T-cell (primary cell): Measurements from ENCODE around the gene COL13A1. TPM values are rescaled to one million over a fixed set of nuclear protein-coding genes. Genes with fewer than 3 reads are reported as not detected.

Experiments
- ATAC-seq, 4 experiments: fragments of 200-7000 bp in 3 of 4; fragments of 150-1000 bp in 1 of 4; cut with Tn5 transposase; replicated peaks in 1 of 4; 1 replicate in 3 of 4; 2 replicates in 1 of 4; pipeline ENCODE4 v1.10.0; 2021; ENCODE audit warnings: moderate library complexity in 3 of 4, mild to moderate bottlenecking in 2 of 4, moderate number of reproducible peaks in 1 of 4
- CTCF ChIA-PET, 2 donors: fragments of 300-600 bp; sonication (Branson Sonifier 250); formaldehyde crosslinking; loops; one replicate each; lab custom pipeline; 2022; ENCODE audit warnings: antibody characterized with exemption in 2 of 2; lab: Charles Lee
- POLR2A ChIA-PET, 2 donors: fragments of 300-600 bp; sonication (Branson Sonifier 250); formaldehyde crosslinking; loops; one replicate each; lab custom pipeline; 2022; ENCODE audit warnings: antibody characterized with exemption in 2 of 2; lab: Charles Lee
- DNase-seq, 35 experiments: peaks; one replicate each; pipeline versions ENCODE4 v3.0.0 to v3.0.0-alpha.2; 2013 to 2023
- H3K27ac ChIP-seq: one replicate; pipeline ENCODE4 v1.5.1; 2013; ENCODE audit warnings: low read length
- H3K27me3 ChIP-seq, 2 experiments: replicated peaks in 1 of 2; 1 replicate in 1 of 2; 2 replicates in 1 of 2; pipeline versions ENCODE4 v1.6.1 to v1.7.0; 2013; ENCODE audit warnings: low read length in 1 of 2, mixed read lengths in 1 of 2; ENCODE audit not compliant: control insufficient read depth in 2 of 2, insufficient read depth in 2 of 2; ENCODE audit errors: extremely low read depth in 1 of 2
- H3K36me3 ChIP-seq, 2 donors: 1 replicate in 1 of 2; 2 replicates in 1 of 2; pipeline versions ENCODE4 v1.6.1 to v1.7.0; 2013; ENCODE audit warnings: low read length in 1 of 2; ENCODE audit not compliant: control insufficient read depth in 2 of 2, insufficient read depth in 1 of 2; ENCODE audit errors: extremely low read depth in 1 of 2
- H3K4me1 ChIP-seq, 2 experiments: 1 replicate in 1 of 2; 2 replicates in 1 of 2; pipeline versions ENCODE4 v1.6.1 to v1.7.0; 2013; ENCODE audit warnings: low read length in 2 of 2, mixed read lengths in 1 of 2; ENCODE audit not compliant: insufficient read depth in 2 of 2, control insufficient read depth in 1 of 2; ENCODE audit errors: extremely low read depth in 1 of 2
- H3K4me3 ChIP-seq, 2 donors: 1 replicate in 1 of 2; 2 replicates in 1 of 2; pipeline versions ENCODE4 v1.5.1 to v1.7.0; 2013; ENCODE audit warnings: mild to moderate bottlenecking in 2 of 2, low read length in 1 of 2, moderate library complexity in 1 of 2; ENCODE audit not compliant: control insufficient read depth in 1 of 2; ENCODE audit errors: extremely low read depth in 1 of 2
- H3K9me3 ChIP-seq: 2 replicates; pipeline ENCODE4 v1.7.0; 2013
- H3K27ac Mint-ChIP-seq, 2 donors: one replicate each; pipeline ENCODE4 v1.8.0; 2020 to 2021; ENCODE audit warnings: mild to moderate bottlenecking in 2 of 2, mixed read lengths in 2 of 2
- H3K27me3 Mint-ChIP-seq, 2 donors: one replicate each; pipeline ENCODE4 v1.8.0; 2021 to 2022; ENCODE audit warnings: mixed read lengths in 2 of 2
- H3K36me3 Mint-ChIP-seq: one replicate; pipeline ENCODE4 v1.8.0; 2021; ENCODE audit warnings: mixed read lengths
- H3K4me1 Mint-ChIP-seq, 3 donors: one replicate each; pipeline ENCODE4 v1.8.0; 2020 to 2022; ENCODE audit warnings: mixed read lengths in 3 of 3, mild to moderate bottlenecking in 1 of 3
- H3K4me3 Mint-ChIP-seq, 3 donors: one replicate each; pipeline ENCODE4 v1.8.0; 2020 to 2022; ENCODE audit warnings: mild to moderate bottlenecking in 3 of 3, mixed read lengths in 3 of 3, moderate library complexity in 3 of 3
- H3K9me3 Mint-ChIP-seq, 3 donors: one replicate each; pipeline ENCODE4 v1.8.0; 2020 to 2022; ENCODE audit warnings: mixed read lengths in 3 of 3
- WGBS: methylation state at CpG from one replicate; pipeline ENCODE4 v1.1.5; 2013; ENCODE audit warnings: missing lambda C conversion rate; ENCODE audit not compliant: insufficient coverage; 5-methylcytosine and 5-hydroxymethylcytosine counted together
- total RNA-seq, 35 experiments: library from RNA in 6 of 35; stranded (reverse) in 6 of 35; fragments of 120-200 nt in 1 of 35; gene quantifications; one replicate each; pipeline versions ENCODE4 v1.2.1 to v1.2.4 and lab custom pipeline; 2013 to 2026

Gene COL13A1
- total RNA-seq, 5 donors from 2014 or later (not counting 1 experiment from before 2014, with no cell fraction given), result 0.09 TPM; not detected in 4

- Mint-ChIP-seq H3K27ac (no peak overlapping the region), H3K27me3 (peaks cover 3 to 19% of the 10 kb centered on the region in 2 donors), H3K4me3 (no peak overlapping the region), H3K4me1 (no peaks in the 10 kb centered on the region), H3K36me3 (no peaks in the 10 kb centered on the region), H3K9me3 (no peaks in the 10 kb centered on the region)
- no peak for DNase-seq
- ChIA-PET CTCF (interaction anchor here in 1 of 2 donors (0.6 kb wide), 1 partner anchor 42 kb away, joined by 6 read pairs; no protein-coding TSS in a partner anchor), POLR2A (no interaction called here)
- H3K27ac ChIP-seq, result no peak overlapping the region
- 82% methylated on average over 18 of the region's 18 CpGs for WGBS
- H3K36me3 ChIP-seq, result no peaks in the 10 kb centered on the region
- no peak for ATAC-seq
- H3K4me3 ChIP-seq, result no peak overlapping the region
- no peaks in the 10 kb centered on the region for H3K4me1 ChIP-seq
- H3K27me3 ChIP-seq, result peaks cover 0 to 22% of the 10 kb centered on the region in 2 experiments
- H3K9me3 ChIP-seq, result no peaks in the 10 kb centered on the region
Measured at GRCh38 chr10:69911613-69912528, 110.2 kb downstream of the COL13A1 start.

DNA sequence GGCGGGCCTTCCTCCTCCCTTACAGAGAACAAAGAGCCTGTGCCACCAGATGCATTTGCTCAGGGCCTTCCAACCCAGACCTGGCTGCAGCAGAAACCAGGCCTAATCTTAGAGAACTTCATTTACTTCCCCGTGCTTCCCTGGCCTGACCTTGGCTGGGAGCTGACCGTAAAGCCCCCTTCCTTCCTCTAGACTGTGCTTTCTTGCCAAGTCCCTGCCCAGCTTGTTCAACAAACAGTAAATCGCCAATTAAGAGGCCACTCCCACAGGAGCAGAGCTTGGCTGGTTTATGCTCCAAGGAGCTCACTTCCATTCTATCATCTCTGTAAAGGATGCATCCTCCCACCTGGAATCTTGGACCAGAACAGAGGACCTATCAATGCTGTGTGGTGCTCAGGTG lies 110.9 kb downstream of the COL13A1 start:
- Mint-ChIP-seq H3K27ac (no peak overlapping the region), H3K9me3 (no peaks in the 10 kb centered on the region), H3K4me3 (no peak overlapping the region), H3K27me3 (peaks cover 3 to 19% of the 10 kb centered on the region in 2 donors), H3K4me1 (no peaks in the 10 kb centered on the region), H3K36me3 (no peaks in the 10 kb centered on the region)
- H3K36me3 ChIP-seq, result no peaks in the 10 kb centered on the region
- H3K27ac ChIP-seq, result no peak overlapping the region
- WGBS, result 47% methylated on average over 3 of the region's 4 CpGs
- ChIA-PET CTCF (interaction anchor here in 1 of 2 donors (0.7 kb wide), 1 partner anchor 53 kb away, joined by 3 read pairs; no protein-coding TSS in a partner anchor), POLR2A (no interaction called here)
- ATAC-seq (no peak), DNase-seq (no peak)
- no peaks in the 10 kb centered on the region for H3K4me1 ChIP-seq
- H3K9me3 ChIP-seq, result no peaks in the 10 kb centered on the region
- H3K27me3 ChIP-seq, result peaks cover 0 to 22% of the 10 kb centered on the region in 2 experiments
- no peak overlapping the region for H3K4me3 ChIP-seq

DNA sequence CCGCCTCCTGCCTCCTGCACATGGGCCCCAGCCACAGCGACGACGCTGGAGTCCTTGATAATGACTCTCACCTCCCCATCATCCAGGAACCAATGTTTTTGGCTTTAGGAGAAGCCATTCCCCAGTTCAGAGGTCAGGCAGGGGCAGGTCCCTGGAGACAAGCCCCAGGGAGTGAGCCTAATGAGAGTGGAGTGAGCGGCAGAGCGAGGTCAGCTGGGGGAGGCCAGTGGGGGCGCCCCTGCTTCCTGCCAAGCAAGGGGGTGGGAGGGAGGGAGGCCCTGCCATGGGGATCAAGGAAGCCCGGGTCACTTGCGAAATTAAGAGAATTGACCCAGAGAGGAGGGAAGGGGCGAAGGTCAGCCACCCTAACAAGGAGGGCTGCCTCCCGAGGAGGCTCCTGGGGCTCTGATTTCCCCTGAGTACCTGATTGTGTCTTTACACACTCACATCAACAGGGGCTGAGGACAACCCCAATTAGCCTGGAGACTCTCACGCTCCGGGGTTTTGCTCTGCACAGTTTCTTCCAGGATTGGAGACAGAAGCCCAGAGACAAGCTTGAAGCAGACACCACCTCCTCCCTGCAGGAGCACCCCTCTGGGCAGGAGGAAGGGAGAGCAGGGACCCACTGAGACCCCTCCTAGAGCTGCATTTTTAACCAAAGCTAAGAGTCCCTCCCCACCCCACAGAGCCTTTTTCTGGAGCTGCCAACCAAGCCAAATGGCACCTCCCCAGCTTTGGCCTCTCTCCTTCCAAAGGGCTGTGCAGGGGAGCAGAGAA lies 112.1 kb downstream of the COL13A1 start:
- ATAC-seq (no peak), DNase-seq (no peak)
- Mint-ChIP-seq H3K27ac (no peak overlapping the region), H3K9me3 (no peaks in the 10 kb centered on the region), H3K4me3 (no peak overlapping the region), H3K27me3 (peaks cover 3 to 22% of the 10 kb centered on the region in 2 donors), H3K4me1 (no peaks in the 10 kb centered on the region), H3K36me3 (no peaks in the 10 kb centered on the region)
- 67% methylated on average over 1 of the region's 13 CpGs for WGBS
- H3K27me3 ChIP-seq, result peaks cover 0 to 31% of the 10 kb centered on the region in 2 experiments
- no peaks in the 10 kb centered on the region for H3K4me1 ChIP-seq
- no peak overlapping the region for H3K4me3 ChIP-seq
- no peaks in the 10 kb centered on the region for H3K9me3 ChIP-seq
- H3K36me3 ChIP-seq, result no peaks in the 10 kb centered on the region
- no peak overlapping the region for H3K27ac ChIP-seq
- POLR2A ChIA-PET, result no interaction called here
- CTCF ChIA-PET, result interaction anchor here (0.6 to 1.1 kb wide), 4 partner anchors 17 to 127 kb away, joined by 3 to 8 read pairs (median 4); no protein-coding TSS in a partner anchor

DNA sequence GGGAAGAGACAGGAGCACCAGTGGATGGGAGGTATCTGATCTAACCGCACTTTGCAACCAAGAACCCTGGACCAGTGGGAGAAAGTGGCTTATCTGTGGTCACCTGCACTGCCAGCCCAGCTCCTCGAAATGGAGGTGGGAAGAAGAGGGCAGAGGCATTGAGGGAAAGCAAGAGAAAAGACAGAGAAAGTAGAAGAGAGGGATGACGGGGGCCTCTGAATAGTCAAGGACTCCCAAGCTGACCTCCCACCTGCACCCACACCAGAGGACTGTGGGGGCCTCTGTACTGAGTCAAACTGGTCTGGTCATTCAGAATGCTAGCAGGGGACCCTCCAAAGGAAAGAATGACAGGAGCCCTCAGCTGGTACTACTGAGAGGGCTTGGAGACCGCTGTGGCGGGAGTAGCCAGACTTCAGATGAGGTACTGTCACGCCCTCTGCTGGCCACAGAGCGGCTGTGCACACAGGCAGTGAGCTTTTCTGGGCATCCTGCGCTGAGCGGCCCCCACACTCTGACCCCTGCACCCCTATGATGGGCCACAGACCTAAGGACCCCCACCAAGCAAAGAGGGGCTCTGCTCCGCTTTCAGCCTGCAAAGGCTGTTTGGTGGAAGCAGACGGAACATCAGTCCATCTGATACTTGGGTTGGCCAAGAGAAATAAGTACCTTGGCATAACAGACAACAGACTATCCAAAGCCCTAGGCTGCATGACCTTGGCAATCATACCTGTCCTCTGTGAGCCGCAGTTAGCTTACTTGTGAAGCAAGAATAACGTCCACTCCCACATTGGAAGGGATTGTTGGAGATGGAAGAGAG lies 112.9 kb downstream of the COL13A1 start:
- Mint-ChIP-seq H3K4me3 (no peak overlapping the region), H3K27ac (no peak overlapping the region), H3K27me3 (peaks cover 3 to 22% of the 10 kb centered on the region in 2 donors), H3K36me3 (no peaks in the 10 kb centered on the region), H3K9me3 (no peaks in the 10 kb centered on the region), H3K4me1 (no peaks in the 10 kb centered on the region)
- DNase-seq (peak in 33 of 35 experiments; percentile 1 to 62 (median 32)), ATAC-seq (peak in 3 of 4 experiments; percentile 59 to 73 (median 65))
- POLR2A ChIA-PET, result no interaction called here
- no peaks in the 10 kb centered on the region for H3K9me3 ChIP-seq
- WGBS, result 37% methylated on average over 7 of the region's 13 CpGs
- CTCF ChIA-PET, result interaction anchor here (0.6 to 1.1 kb wide), 4 partner anchors 16 to 128 kb away, joined by 3 to 8 read pairs (median 4); no protein-coding TSS in a partner anchor
- no peak overlapping the region for H3K27ac ChIP-seq
- no peaks in the 10 kb centered on the region for H3K36me3 ChIP-seq
- peaks cover 0 to 35% of the 10 kb centered on the region in 2 experiments for H3K27me3 ChIP-seq
- H3K4me3 ChIP-seq, result no peak overlapping the region
- H3K4me1 ChIP-seq, result no peaks in the 10 kb centered on the region

DNA sequence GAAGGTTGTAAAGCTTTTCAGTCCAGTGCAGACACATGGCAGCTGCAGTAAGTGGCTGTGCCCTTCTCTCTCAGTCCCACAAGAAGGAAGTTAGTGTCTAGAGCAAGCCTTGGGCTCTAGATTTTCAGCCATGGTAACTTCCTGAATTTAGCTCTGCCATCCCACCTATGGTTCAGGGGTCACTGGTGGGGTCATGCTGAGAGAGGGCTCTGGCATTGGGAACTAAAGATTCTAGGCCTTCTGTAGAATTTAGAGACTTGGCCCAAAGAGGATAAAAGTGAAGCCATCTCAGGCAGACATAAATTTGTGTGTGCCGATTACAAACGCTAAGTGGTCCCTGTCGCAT lies 113.5 kb downstream of the COL13A1 start:
- no peaks in the 10 kb centered on the region for H3K36me3 ChIP-seq
- H3K27ac ChIP-seq, result no peak overlapping the region
- CTCF ChIA-PET, result interaction anchor here in 1 of 2 donors (1.1 kb wide), 1 partner anchor 128 kb away, joined by 8 read pairs; no protein-coding TSS in a partner anchor
- H3K9me3 ChIP-seq, result no peaks in the 10 kb centered on the region
- WGBS, result no CpG with 5 or more reads among the region's 3 CpGs
- POLR2A ChIA-PET, result no interaction called here
- no peaks in the 10 kb centered on the region for H3K4me1 ChIP-seq
- peaks cover 3 to 22% of the 10 kb centered on the region in 2 donors for H3K27me3 Mint-ChIP-seq
- no peak overlapping the region for H3K4me3 Mint-ChIP-seq
- no peaks in the 10 kb centered on the region for H3K9me3 Mint-ChIP-seq
- H3K4me3 ChIP-seq, result no peak overlapping the region
- H3K4me1 Mint-ChIP-seq, result no peaks in the 10 kb centered on the region
- H3K27me3 ChIP-seq, result peaks cover 0 to 40% of the 10 kb centered on the region in 2 experiments
- no peak for ATAC-seq
- no peak for DNase-seq
- H3K27ac Mint-ChIP-seq, result no peak overlapping the region
- H3K36me3 Mint-ChIP-seq, result no peaks in the 10 kb centered on the region
